ENCODE measurements around the gene TPSAB1.
"Not testable (repeated sequence)": the region's sequence is repeated elsewhere in the genome, so short reads cannot be mapped to it uniquely, and the experiment has no call there.

TPSAB1 gene

GRCh38 chr16:1253701-1254364 lies 13.3 kb downstream of the TPSAB1 start:
- DNase-seq, result not testable (repeated sequence)

GRCh38 chr16:1254821-1255220 lies 14.3 kb downstream of the TPSAB1 start:
- DNase-seq, result not testable (repeated sequence)

GRCh38 chr16:1255276-1256122 lies 15.0 kb downstream of the TPSAB1 start, which contains the start of gene TPSD1:
TPSD1 (plus strand) TSS chr16:1256069; CDS start chr16:1256281, 212 bp downstream.
- not testable (repeated sequence) for DNase-seq

GRCh38 chr16:1256296-1256873 lies 15.9 kb downstream of the TPSAB1 start:
- DNase-seq, result not testable (repeated sequence)

GRCh38 chr16:1256874-1257322 lies 16.4 kb downstream of the TPSAB1 start:
- no peak for DNase-seq

- DNase-seq, result no peak
Measured at GRCh38 chr16:1257561-1258224, 17.2 kb downstream of the TPSAB1 start.

GRCh38 chr16:1258225-1258600 lies 17.7 kb downstream of the TPSAB1 start:
- DNase-seq, result peak; percentile 65

- peak; percentile 73 for DNase-seq
Measured at GRCh38 chr16:1258906-1259759, 18.6 kb downstream of the TPSAB1 start.

- no peak for DNase-seq
Measured at GRCh38 chr16:1259760-1260068, 19.2 kb downstream of the TPSAB1 start.

GRCh38 chr16:1260101-1260680 lies 19.7 kb downstream of the TPSAB1 start:
- no peak for DNase-seq

- DNase-seq, result peak; percentile 93
Measured at GRCh38 chr16:1261131-1261892, 20.8 kb downstream of the TPSAB1 start.

- no peak for DNase-seq
Measured at GRCh38 chr16:1262210-1262845, 21.8 kb downstream of the TPSAB1 start.

- DNase-seq, result no peak
Measured at GRCh38 chr16:1262846-1263221, 22.3 kb downstream of the TPSAB1 start.

- no peak for DNase-seq
Measured at GRCh38 chr16:1263591-1264344, 23.3 kb downstream of the TPSAB1 start.

- no peak for DNase-seq
Measured at GRCh38 chr16:1264345-1265089, 24.0 kb downstream of the TPSAB1 start.

GRCh38 chr16:1265090-1265630 lies 24.7 kb downstream of the TPSAB1 start:
- DNase-seq, result no peak

- DNase-seq, result no peak
Measured at GRCh38 chr16:1265826-1266225, 25.3 kb downstream of the TPSAB1 start.

- DNase-seq, result not testable (repeated sequence)
Measured at GRCh38 chr16:1269418-1269817, 28.9 kb downstream of the TPSAB1 start.

GRCh38 chr16:1271380-1271723 lies 30.8 kb downstream of the TPSAB1 start:
- DNase-seq, result no peak
